ENCODE results near the gene SLC8A3.

- TF ChIP-seq CTCF (IDR thresholded peaks at IDR 0.05; ENCODE audit: insufficient read depth, low read length) = no peak
- no peak for TF ChIP-seq POLR2AphosphoS5 (IDR thresholded peaks at IDR 0.05; ENCODE audit: low read depth)
These were observed 17.8 kb downstream of the SLC8A3 start for GRCh38 chr14:70170976-70171375.

All from HL-60 (cell line).